ENCODE results near the gene BSN.

- TF ChIP-seq, protein P1, sequence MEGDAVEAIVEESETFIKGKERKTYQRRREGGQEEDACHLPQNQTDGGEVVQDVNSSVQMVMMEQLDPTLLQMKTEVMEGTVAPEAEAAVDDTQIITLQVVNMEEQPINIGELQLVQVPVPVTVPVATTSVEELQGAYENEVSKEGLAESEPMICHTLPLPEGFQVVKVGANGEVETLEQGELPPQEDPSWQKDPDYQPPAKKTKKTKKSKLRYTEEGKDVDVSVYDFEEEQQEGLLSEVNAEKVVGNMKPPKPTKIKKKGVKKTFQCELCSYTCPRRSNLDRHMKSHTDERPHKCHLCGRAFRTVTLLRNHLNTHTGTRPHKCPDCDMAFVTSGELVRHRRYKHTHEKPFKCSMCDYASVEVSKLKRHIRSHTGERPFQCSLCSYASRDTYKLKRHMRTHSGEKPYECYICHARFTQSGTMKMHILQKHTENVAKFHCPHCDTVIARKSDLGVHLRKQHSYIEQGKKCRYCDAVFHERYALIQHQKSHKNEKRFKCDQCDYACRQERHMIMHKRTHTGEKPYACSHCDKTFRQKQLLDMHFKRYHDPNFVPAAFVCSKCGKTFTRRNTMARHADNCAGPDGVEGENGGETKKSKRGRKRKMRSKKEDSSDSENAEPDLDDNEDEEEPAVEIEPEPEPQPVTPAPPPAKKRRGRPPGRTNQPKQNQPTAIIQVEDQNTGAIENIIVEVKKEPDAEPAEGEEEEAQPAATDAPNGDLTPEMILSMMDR (IDR thresholded peaks at IDR 0.05; ENCODE audit: low read length) = peak; percentile 85
- TF ChIP-seq EZH2 (IDR thresholded peaks at IDR 0.05; ENCODE audit: borderline replicate concordance, low read length) = no peak
These were observed 117.3 kb downstream of the BSN start for GRCh38 chr3:49671291-49672288.

Data from OCI-LY1 (cell line).